ENCODE results near the gene NCAPG2.

The NCAPG2 gene

GRCh38 chr7:158704524-158705233 lies at the start of gene NCAPG2:
NCAPG2 (minus strand) TSS chr7:158704804; CDS start chr7:158701899, 2,905 bp downstream.
- in situ Hi-C loops (cut with HindIII; ENCODE audit: low sequenced_read_pairs): no loop called here

- in situ Hi-C loops (cut with HindIII; ENCODE audit: low sequenced_read_pairs): no loop called here
These were observed 49.3 kb upstream of the NCAPG2 start for GRCh38 chr7:158753900-158754299.

GRCh38 chr7:158751751-158752150 lies 47.1 kb upstream of the NCAPG2 start:
- in situ Hi-C loops (cut with HindIII; ENCODE audit: low sequenced_read_pairs): no loop called here

- in situ Hi-C loops (cut with HindIII; ENCODE audit: low sequenced_read_pairs): no loop called here
These were observed 46.6 kb upstream of the NCAPG2 start for GRCh38 chr7:158751199-158751598.

- in situ Hi-C loops (cut with HindIII; ENCODE audit: low sequenced_read_pairs): no loop called here
These were observed 46.1 kb upstream of the NCAPG2 start for GRCh38 chr7:158750702-158751101.

GRCh38 chr7:158749396-158749795 lies 44.8 kb upstream of the NCAPG2 start:
- in situ Hi-C loops (cut with HindIII; ENCODE audit: low sequenced_read_pairs): no loop called here

- in situ Hi-C loops (cut with HindIII; ENCODE audit: low sequenced_read_pairs): no loop called here
These were observed 43.7 kb upstream of the NCAPG2 start for GRCh38 chr7:158748335-158748734.

- in situ Hi-C loops (cut with HindIII; ENCODE audit: low sequenced_read_pairs): no loop called here
These were observed 42.8 kb upstream of the NCAPG2 start for GRCh38 chr7:158747408-158747807.

- in situ Hi-C loops (cut with HindIII; ENCODE audit: low sequenced_read_pairs): no loop called here
These were observed 42.4 kb upstream of the NCAPG2 start for GRCh38 chr7:158746957-158747356.

- in situ Hi-C loops (cut with HindIII; ENCODE audit: low sequenced_read_pairs): no loop called here
These were observed 40.6 kb upstream of the NCAPG2 start for GRCh38 chr7:158745057-158745715.

GRCh38 chr7:158744070-158744469 lies 39.5 kb upstream of the NCAPG2 start:
- in situ Hi-C loops (cut with HindIII; ENCODE audit: low sequenced_read_pairs): no loop called here

GRCh38 chr7:158743219-158743618 lies 38.6 kb upstream of the NCAPG2 start:
- in situ Hi-C loops (cut with HindIII; ENCODE audit: low sequenced_read_pairs): no loop called here

- in situ Hi-C loops (cut with HindIII; ENCODE audit: low sequenced_read_pairs): no loop called here
These were observed 37.6 kb upstream of the NCAPG2 start for GRCh38 chr7:158742065-158742821.

- in situ Hi-C loops (cut with HindIII; ENCODE audit: low sequenced_read_pairs): no loop called here
These were observed 36.7 kb upstream of the NCAPG2 start for GRCh38 chr7:158741294-158741666.

- in situ Hi-C loops (cut with HindIII; ENCODE audit: low sequenced_read_pairs): no loop called here
These were observed 36.2 kb upstream of the NCAPG2 start for GRCh38 chr7:158740657-158741293.

- in situ Hi-C loops (cut with HindIII; ENCODE audit: low sequenced_read_pairs): no loop called here
These were observed 35.5 kb upstream of the NCAPG2 start for GRCh38 chr7:158740013-158740656.

GRCh38 chr7:158738841-158739240 lies 34.2 kb upstream of the NCAPG2 start:
- in situ Hi-C loops (cut with HindIII; ENCODE audit: low sequenced_read_pairs): no loop called here

- in situ Hi-C loops (cut with HindIII; ENCODE audit: low sequenced_read_pairs): no loop called here
These were observed 32.6 kb upstream of the NCAPG2 start for GRCh38 chr7:158737064-158737695.

- in situ Hi-C loops (cut with HindIII; ENCODE audit: low sequenced_read_pairs): no loop called here
These were observed 31.3 kb upstream of the NCAPG2 start for GRCh38 chr7:158735935-158736334.

- in situ Hi-C loops (cut with HindIII; ENCODE audit: low sequenced_read_pairs): no loop called here
These were observed 30.3 kb upstream of the NCAPG2 start for GRCh38 chr7:158734861-158735260.
